Measurements from ENCODE around the gene PTH1R.

DNA sequence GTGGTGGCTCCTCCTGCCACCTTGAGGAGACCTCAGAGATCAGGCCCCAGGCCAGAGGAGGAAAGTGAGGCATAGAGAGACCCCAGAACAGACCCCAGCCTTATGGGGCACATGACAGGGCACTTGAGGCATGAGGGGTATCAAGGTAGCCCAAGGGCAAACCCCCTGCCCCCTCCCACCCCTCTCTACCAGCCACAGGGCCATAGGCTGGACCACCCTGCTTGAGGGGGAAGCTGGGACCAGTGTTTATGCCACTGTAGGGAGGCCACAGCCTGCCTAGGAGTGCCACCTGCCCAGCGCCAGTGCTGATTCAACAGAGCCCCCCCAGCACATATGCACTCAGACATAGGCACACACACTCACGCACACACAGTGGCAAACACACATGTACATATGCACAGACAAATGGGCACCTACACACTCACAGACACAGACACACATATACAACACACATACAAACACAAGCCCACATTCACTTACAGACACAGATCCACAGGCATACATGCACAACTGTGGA, 24.6 kb upstream of the PTH1R start:
- no peak for TF ChIP-seq EZH2 (IDR thresholded peaks at IDR 0.05; ENCODE audit: insufficient read depth, poor library complexity, severe bottlenecking)
- TF ChIP-seq EZH2phosphoT487 (IDR thresholded peaks at IDR 0.05; ENCODE audit: insufficient read depth, low read depth): no peak
